K562 (cell line): ENCODE measurements around the gene TBC1D25. TPM values are rescaled to one million over a fixed set of nuclear protein-coding genes. Genes with fewer than 3 reads are reported as not detected.

Experiments
- GTF2A2 ChIP-seq: IDR thresholded peaks from 2 replicates; pipeline ENCODE4 v1.6.1; 2016; ENCODE audit warnings: mild to moderate bottlenecking, missing genetic modification characterization, missing compliant biosample characterization
- polyA plus RNA-seq, 8 experiments: library from polyadenylated mRNA; depleted of rRNA in 4 of 8; stranded (reverse) in 5 of 8; unstranded in 3 of 8; fragments of >200 nt; fragmentation: Nextera tagmentation in 2 of 8; fragmentation: Illumina TruSeq in 1 of 8; extraction: Ambion mirVana in 2 of 8; extraction: Trizol in 1 of 8; gene quantifications; 2 replicates each; pipeline versions ENCODE4 v1.2.1 to v1.2.3, GENCODE V29; 2011 to 2014; ENCODE audit warnings: inconsistent platforms in 1 of 8, missing spikeins in 1 of 8
- total RNA-seq, 7 experiments: library from RNA; depleted of rRNA in 6 of 7; stranded (reverse); fragments of >200 nt in 6 of 7; fragmentation: Illumina TruSeq in 2 of 7; extraction: Trizol in 2 of 7; gene quantifications; 2 replicates each; pipeline versions ENCODE4 v1.2.1 to v1.2.3, GENCODE V29; 2011 to 2021; ENCODE audit warnings: low replicate concordance in 1 of 7
- TF ChIP-seq, protein P1 (sequence below): sonication (generic); formaldehyde crosslinking; IDR thresholded peaks from 2 replicates; pipeline ENCODE4 v1.8.0; 2023; ENCODE audit warnings: missing genetic modification reagents, mild to moderate bottlenecking, borderline replicate concordance
- TF ChIP-seq, protein P2 (sequence below), 3 experiments: fragments of 200-800 bp in 1 of 3; sonication (Bioruptor generic) in 1 of 3; sonication (generic) in 1 of 3; formaldehyde crosslinking in 1 of 3; IDR thresholded peaks; 2 replicates each; pipeline versions ENCODE4 v1.6.1 to v1.8.0; 2016 to 2022; ENCODE audit warnings: mild to moderate bottlenecking in 2 of 3, missing compliant biosample characterization in 2 of 3, missing genetic modification characterization in 2 of 3, missing genetic modification reagents in 1 of 3

TBC1D25 gene
- total and polyA plus RNA-seq, 9 of the 15 experiments (the other 6 are each of a cell fraction or from before 2014, with no cell fraction given), result 0.62 to 10.6 (median 3.9) TPM

DNA sequence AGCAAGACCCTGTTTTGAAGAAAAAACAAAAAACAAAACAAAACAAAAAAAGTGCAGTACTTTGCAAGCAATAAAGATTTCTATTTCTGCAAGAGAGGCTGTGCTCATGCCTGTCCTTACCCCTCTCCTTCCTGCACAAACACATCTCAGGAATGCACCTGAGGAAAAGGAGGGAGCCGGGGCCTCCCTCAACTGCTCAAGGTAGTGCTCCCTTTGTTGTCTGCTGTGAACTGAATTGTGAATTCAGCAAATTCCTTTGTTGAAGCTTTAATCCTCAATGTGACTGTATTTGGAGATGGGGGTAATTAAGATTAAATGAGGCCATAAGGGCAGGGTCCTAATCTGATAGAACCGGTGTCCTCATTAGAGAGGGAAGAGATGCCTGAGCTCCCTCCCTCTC is 49.6 kb upstream of the TBC1D25 start (continued):
- TF ChIP-seq, protein P1, sequence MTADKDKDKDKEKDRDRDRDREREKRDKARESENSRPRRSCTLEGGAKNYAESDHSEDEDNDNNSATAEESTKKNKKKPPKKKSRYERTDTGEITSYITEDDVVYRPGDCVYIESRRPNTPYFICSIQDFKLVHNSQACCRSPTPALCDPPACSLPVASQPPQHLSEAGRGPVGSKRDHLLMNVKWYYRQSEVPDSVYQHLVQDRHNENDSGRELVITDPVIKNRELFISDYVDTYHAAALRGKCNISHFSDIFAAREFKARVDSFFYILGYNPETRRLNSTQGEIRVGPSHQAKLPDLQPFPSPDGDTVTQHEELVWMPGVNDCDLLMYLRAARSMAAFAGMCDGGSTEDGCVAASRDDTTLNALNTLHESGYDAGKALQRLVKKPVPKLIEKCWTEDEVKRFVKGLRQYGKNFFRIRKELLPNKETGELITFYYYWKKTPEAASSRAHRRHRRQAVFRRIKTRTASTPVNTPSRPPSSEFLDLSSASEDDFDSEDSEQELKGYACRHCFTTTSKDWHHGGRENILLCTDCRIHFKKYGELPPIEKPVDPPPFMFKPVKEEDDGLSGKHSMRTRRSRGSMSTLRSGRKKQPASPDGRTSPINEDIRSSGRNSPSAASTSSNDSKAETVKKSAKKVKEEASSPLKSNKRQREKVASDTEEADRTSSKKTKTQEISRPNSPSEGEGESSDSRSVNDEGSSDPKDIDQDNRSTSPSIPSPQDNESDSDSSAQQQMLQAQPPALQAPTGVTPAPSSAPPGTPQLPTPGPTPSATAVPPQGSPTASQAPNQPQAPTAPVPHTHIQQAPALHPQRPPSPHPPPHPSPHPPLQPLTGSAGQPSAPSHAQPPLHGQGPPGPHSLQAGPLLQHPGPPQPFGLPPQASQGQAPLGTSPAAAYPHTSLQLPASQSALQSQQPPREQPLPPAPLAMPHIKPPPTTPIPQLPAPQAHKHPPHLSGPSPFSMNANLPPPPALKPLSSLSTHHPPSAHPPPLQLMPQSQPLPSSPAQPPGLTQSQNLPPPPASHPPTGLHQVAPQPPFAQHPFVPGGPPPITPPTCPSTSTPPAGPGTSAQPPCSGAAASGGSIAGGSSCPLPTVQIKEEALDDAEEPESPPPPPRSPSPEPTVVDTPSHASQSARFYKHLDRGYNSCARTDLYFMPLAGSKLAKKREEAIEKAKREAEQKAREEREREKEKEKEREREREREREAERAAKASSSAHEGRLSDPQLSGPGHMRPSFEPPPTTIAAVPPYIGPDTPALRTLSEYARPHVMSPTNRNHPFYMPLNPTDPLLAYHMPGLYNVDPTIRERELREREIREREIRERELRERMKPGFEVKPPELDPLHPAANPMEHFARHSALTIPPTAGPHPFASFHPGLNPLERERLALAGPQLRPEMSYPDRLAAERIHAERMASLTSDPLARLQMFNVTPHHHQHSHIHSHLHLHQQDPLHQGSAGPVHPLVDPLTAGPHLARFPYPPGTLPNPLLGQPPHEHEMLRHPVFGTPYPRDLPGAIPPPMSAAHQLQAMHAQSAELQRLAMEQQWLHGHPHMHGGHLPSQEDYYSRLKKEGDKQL (CRISPR knock-in tag), result no peak
- TF ChIP-seq, protein P2, sequence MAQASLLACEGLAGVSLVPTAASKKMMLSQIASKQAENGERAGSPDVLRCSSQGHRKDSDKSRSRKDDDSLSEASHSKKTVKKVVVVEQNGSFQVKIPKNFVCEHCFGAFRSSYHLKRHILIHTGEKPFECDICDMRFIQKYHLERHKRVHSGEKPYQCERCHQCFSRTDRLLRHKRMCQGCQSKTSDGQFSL (CRISPR knock-in tag; IDR thresholded peaks at IDR 0.05), result no peak
- TF ChIP-seq, protein P2 (tag; IDR thresholded peaks at IDR 0.05), result no peak
- no peak for TF ChIP-seq GTF2A2 (tag)
